ENCODE data around the gene ITGA8.

The ITGA8 gene

GRCh38 chr10:15485027-15485426 lies 234.7 kb downstream of the ITGA8 start:
- Histone ChIP-seq H3K79me2 (ENCODE audit: low read length) (no peaks in the 10 kb centered on the region), H3K36me3 (replicated peaks; ENCODE audit: low read depth, low read length) (no peaks in the 10 kb centered on the region), H2AFZ (ENCODE audit: low read depth, low read length) (no peak overlapping the region), H4K20me1 (ENCODE audit: insufficient read depth, low read length) (no peaks in the 10 kb centered on the region), H3K27me3 (ENCODE audit: low read depth, low read length) (no peaks in the 10 kb centered on the region), H3K9ac (ENCODE audit: low read length) (no peak overlapping the region), H3K4me1 (ENCODE audit: low read length) (no peaks in the 10 kb centered on the region), H3K9me3 (ENCODE audit: insufficient read depth, low read length) (no peaks in the 10 kb centered on the region), H3K27ac (ENCODE audit: low read length) (no peak overlapping the region), H3K4me3 (ENCODE audit: low read length) (no peak overlapping the region), H3K4me2 (ENCODE audit: low read length) (no peak overlapping the region)
- TF ChIP-seq EZH2phosphoT487 (IDR thresholded peaks at IDR 0.05; ENCODE audit: low read depth) = no peak
- TF ChIP-seq CTCF (IDR thresholded peaks at IDR 0.05; ENCODE audit: low read depth, low read length) = no peak

- Histone ChIP-seq H3K4me3 (ENCODE audit: low read length) (no peak overlapping the region), H3K27me3 (ENCODE audit: low read depth, low read length) (no peaks in the 10 kb centered on the region), H3K27ac (ENCODE audit: low read length) (no peak overlapping the region), H3K9me3 (ENCODE audit: insufficient read depth, low read length) (no peaks in the 10 kb centered on the region), H3K4me2 (ENCODE audit: low read length) (no peak overlapping the region), H3K36me3 (replicated peaks; ENCODE audit: low read depth, low read length) (no peaks in the 10 kb centered on the region), H3K9ac (ENCODE audit: low read length) (no peak overlapping the region), H3K79me2 (ENCODE audit: low read length) (no peaks in the 10 kb centered on the region), H4K20me1 (ENCODE audit: insufficient read depth, low read length) (no peaks in the 10 kb centered on the region), H2AFZ (ENCODE audit: low read depth, low read length) (no peak overlapping the region), H3K4me1 (ENCODE audit: low read length) (no peaks in the 10 kb centered on the region)
- TF ChIP-seq EZH2phosphoT487 (IDR thresholded peaks at IDR 0.05; ENCODE audit: low read depth) (no peak), CTCF (IDR thresholded peaks at IDR 0.05; ENCODE audit: low read depth, low read length) (no peak)
Measured at GRCh38 chr10:15484128-15484527, 235.6 kb downstream of the ITGA8 start.

- no peak overlapping the region for H3K9ac ChIP-seq (ENCODE audit: low read length)
Measured at GRCh38 chr10:15483215-15484075, 236.3 kb downstream of the ITGA8 start.

More at GRCh38 chr10:15483215-15484075, 236.3 kb downstream of the ITGA8 start:
- no peaks in the 10 kb centered on the region for H3K79me2 ChIP-seq (ENCODE audit: low read length)
- no peak overlapping the region for H3K4me3 ChIP-seq (ENCODE audit: low read length)
- no peak overlapping the region for H3K27ac ChIP-seq (ENCODE audit: low read length)
- no peaks in the 10 kb centered on the region for H3K9me3 ChIP-seq (ENCODE audit: insufficient read depth, low read length)
- H3K4me1 ChIP-seq (ENCODE audit: low read length) = no peaks in the 10 kb centered on the region
- no peaks in the 10 kb centered on the region for H4K20me1 ChIP-seq (ENCODE audit: insufficient read depth, low read length)
- no peak overlapping the region for H2AFZ ChIP-seq (ENCODE audit: low read depth, low read length)
- TF ChIP-seq CTCF (IDR thresholded peaks at IDR 0.05; ENCODE audit: low read depth, low read length) = no peak
- TF ChIP-seq EZH2phosphoT487 (IDR thresholded peaks at IDR 0.05; ENCODE audit: low read depth) = no peak
- no peaks in the 10 kb centered on the region for H3K36me3 ChIP-seq (replicated peaks; ENCODE audit: low read depth, low read length)
- H3K4me2 ChIP-seq (ENCODE audit: low read length) = no peak overlapping the region
- no peaks in the 10 kb centered on the region for H3K27me3 ChIP-seq (ENCODE audit: low read depth, low read length)
